Panc1 (cell line): Measurements from ENCODE around the gene CYP26C1. TPM values are rescaled to one million over a fixed set of nuclear protein-coding genes. Genes with fewer than 3 reads are reported as not detected.

Experiments
- ATAC-seq: fragments of 200-7000 bp; cut with Tn5 transposase; 2 replicates; pipeline ENCODE4 v1.9.1; 2020; ENCODE audit warnings: mild to moderate bottlenecking, moderate library complexity
- BruUV-seq: library from RNA; stranded (reverse); fragments of 400-500 nt; replicated peaks from 2 replicates; lab custom pipeline; 2021; lab: Mats Ljungman, UMichigan
- CTCF ChIA-PET: fragments of 300-600 bp; sonication (Branson Sonifier 250); formaldehyde crosslinking; loops from one replicate; lab custom pipeline; 2022; ENCODE audit warnings: antibody characterized with exemption; lab: Charles Lee
- POLR2A ChIA-PET: fragments of 300-600 bp; sonication (Branson Sonifier 250); formaldehyde crosslinking; loops from one replicate; lab custom pipeline; 2022; ENCODE audit warnings: antibody characterized with exemption; lab: Charles Lee
- DNase-seq: peaks from one replicate; pipeline ENCODE4 v3.0.0-alpha.2; 2010; ENCODE audit warnings: low read depth, low spot score
- H3K27ac ChIP-seq: 2 replicates; pipeline ENCODE4 v1.5.1; 2011; ENCODE audit warnings: mild to moderate bottlenecking, low read length, inconsistent platforms
- H3K27me3 ChIP-seq: fragments of 200-500 bp; sonication (Bioruptor generic); 2 replicates; pipeline ENCODE4 v1.6.0; 2014; ENCODE audit warnings: low read length, inconsistent platforms; ENCODE audit not compliant: control insufficient read depth, insufficient read depth
- H3K36me3 ChIP-seq: fragments of 200-500 bp; sonication (Bioruptor generic); 2 replicates; pipeline ENCODE4 v1.5.1; 2014; ENCODE audit warnings: inconsistent platforms, mild to moderate bottlenecking, low read length, moderate library complexity; ENCODE audit not compliant: control insufficient read depth, insufficient read depth
- H3K4me1 ChIP-seq: 2 replicates; pipeline ENCODE4 v1.5.1; 2011; ENCODE audit warnings: inconsistent platforms, mild to moderate bottlenecking, low read length, moderate library complexity; ENCODE audit not compliant: control insufficient read depth, insufficient read depth
- H3K4me3 ChIP-seq, 2 experiments: 2 replicates each; pipeline ENCODE4 v1.5.1; 2011 to 2012; ENCODE audit warnings: low read depth in 2 of 2, low read length in 2 of 2, mild to moderate bottlenecking in 2 of 2, inconsistent platforms in 1 of 2, moderate library complexity in 1 of 2
- H3K9me3 ChIP-seq: fragments of 200-500 bp; sonication (Bioruptor generic); 2 replicates; pipeline ENCODE4 v1.5.1; 2014; ENCODE audit warnings: low read depth, mild to moderate bottlenecking, inconsistent platforms, low read length, moderate library complexity; ENCODE audit not compliant: control insufficient read depth, insufficient read depth
- CTCF ChIP-seq: fragments of 450-650 bp; IDR thresholded peaks from 2 replicates; pipeline ENCODE4 v1.5.1; 2017; ENCODE audit warnings: mild to moderate bottlenecking
- POLR2AphosphoS5 ChIP-seq: IDR thresholded peaks from 2 replicates; pipeline ENCODE4 v1.6.1; 2012; ENCODE audit warnings: mild to moderate bottlenecking, low read depth, low read length, moderate library complexity
- SIN3A ChIP-seq: IDR thresholded peaks from 2 replicates; pipeline ENCODE4 v1.6.1; 2012; ENCODE audit warnings: low read depth, mild to moderate bottlenecking, low read length, moderate library complexity, borderline replicate concordance; ENCODE audit not compliant: insufficient read depth
- TCF7L2 ChIP-seq: IDR thresholded peaks from 2 replicates; pipeline ENCODE4 v1.6.1; 2011; ENCODE audit warnings: mild to moderate bottlenecking, low read depth, low read length, inconsistent platforms
- in situ Hi-C: cut with HindIII; loops from 2 replicates; pipeline ENCODE4 v1.10.0; 2016; ENCODE audit warnings: low sequenced_read_pairs, low pct_unique_long_range_greater_than_20kb
- intact Hi-C: fragments of 100-400 bp; cut with micrococcal nuclease; formaldehyde crosslinking; loops from one replicate; pipeline ENCODE4 v1.10.0; 2022; ENCODE audit not compliant: unreplicated experiment
- total RNA-seq: library from RNA; stranded (reverse); gene quantifications from one replicate; pipeline ENCODE4 v1.2.1, GENCODE V29; 2021; ENCODE audit not compliant: unreplicated experiment
- TF ChIP-seq, protein P1 (sequence below), 2 experiments: IDR thresholded peaks; 2 replicates each; pipeline ENCODE4 v1.6.1; 2011 to 2012; ENCODE audit warnings: low read depth in 2 of 2, control low read depth in 1 of 2, low read length in 1 of 2, mild to moderate bottlenecking in 1 of 2, moderate library complexity in 1 of 2; ENCODE audit not compliant: insufficient read depth in 1 of 2

Gene CYP26C1
- total RNA-seq, 1 experiment from 2014 or later, result 1.1 TPM

GRCh38 chr10:93077860-93078337 is 17.3 kb downstream of the CYP26C1 start:
- no peaks in the 10 kb centered on the region for H3K36me3 ChIP-seq
- ChIA-PET CTCF (no interaction called here), POLR2A (no interaction called here)
- no peak overlapping the region for H3K4me3 ChIP-seq
- TF ChIP-seq POLR2AphosphoS5 (no peak), TCF7L2 (no peak), CTCF (no peak), SIN3A (no peak)
- TF ChIP-seq, protein P1, sequence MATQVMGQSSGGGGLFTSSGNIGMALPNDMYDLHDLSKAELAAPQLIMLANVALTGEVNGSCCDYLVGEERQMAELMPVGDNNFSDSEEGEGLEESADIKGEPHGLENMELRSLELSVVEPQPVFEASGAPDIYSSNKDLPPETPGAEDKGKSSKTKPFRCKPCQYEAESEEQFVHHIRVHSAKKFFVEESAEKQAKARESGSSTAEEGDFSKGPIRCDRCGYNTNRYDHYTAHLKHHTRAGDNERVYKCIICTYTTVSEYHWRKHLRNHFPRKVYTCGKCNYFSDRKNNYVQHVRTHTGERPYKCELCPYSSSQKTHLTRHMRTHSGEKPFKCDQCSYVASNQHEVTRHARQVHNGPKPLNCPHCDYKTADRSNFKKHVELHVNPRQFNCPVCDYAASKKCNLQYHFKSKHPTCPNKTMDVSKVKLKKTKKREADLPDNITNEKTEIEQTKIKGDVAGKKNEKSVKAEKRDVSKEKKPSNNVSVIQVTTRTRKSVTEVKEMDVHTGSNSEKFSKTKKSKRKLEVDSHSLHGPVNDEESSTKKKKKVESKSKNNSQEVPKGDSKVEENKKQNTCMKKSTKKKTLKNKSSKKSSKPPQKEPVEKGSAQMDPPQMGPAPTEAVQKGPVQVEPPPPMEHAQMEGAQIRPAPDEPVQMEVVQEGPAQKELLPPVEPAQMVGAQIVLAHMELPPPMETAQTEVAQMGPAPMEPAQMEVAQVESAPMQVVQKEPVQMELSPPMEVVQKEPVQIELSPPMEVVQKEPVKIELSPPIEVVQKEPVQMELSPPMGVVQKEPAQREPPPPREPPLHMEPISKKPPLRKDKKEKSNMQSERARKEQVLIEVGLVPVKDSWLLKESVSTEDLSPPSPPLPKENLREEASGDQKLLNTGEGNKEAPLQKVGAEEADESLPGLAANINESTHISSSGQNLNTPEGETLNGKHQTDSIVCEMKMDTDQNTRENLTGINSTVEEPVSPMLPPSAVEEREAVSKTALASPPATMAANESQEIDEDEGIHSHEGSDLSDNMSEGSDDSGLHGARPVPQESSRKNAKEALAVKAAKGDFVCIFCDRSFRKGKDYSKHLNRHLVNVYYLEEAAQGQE (IDR thresholded peaks at IDR 0.05; ENCODE audit: insufficient read depth in 1 of 2, low read depth in 2 of 2, low read length in 1 of 2), result no peak
- H3K4me1 ChIP-seq, result peaks cover 4% of the 10 kb centered on the region
- H3K27me3 ChIP-seq, result peaks cover 22% of the 10 kb centered on the region
- no TSS peak for BruUV-seq
- no peaks in the 10 kb centered on the region for H3K9me3 ChIP-seq
- in situ Hi-C loops, result no loop called here
- DNase-seq (no peak), ATAC-seq (no peak)
- no peak overlapping the region for H3K27ac ChIP-seq
- intact Hi-C loops, result loop anchor here (10.0 kb wide), 1 partner anchor 193 kb away; no protein-coding TSS in a partner anchor

- H3K4me3 ChIP-seq, result peak overlapping the region in 1 of 2 experiments; percentile 43; a peak in 3 of 4 replicates
Measured at GRCh38 chr10:93079663-93080349, 19.2 kb downstream of the CYP26C1 start.

More at GRCh38 chr10:93079663-93080349, 19.2 kb downstream of the CYP26C1 start:
- POLR2A ChIA-PET, result no interaction called here
- H3K4me1 ChIP-seq, result no peaks in the 10 kb centered on the region
- no peaks in the 10 kb centered on the region for H3K9me3 ChIP-seq
- BruUV-seq, result no TSS peak
- CTCF ChIA-PET, result interaction anchor here (0.6 to 1.5 kb wide), 2 partner anchors 210 to 403 kb away, joined by 4 to 6 read pairs; no protein-coding TSS in a partner anchor
- H3K27ac ChIP-seq, result no peak overlapping the region
- TF ChIP-seq TCF7L2, result no peak
- TF ChIP-seq, protein P1 (IDR thresholded peaks at IDR 0.05; ENCODE audit: insufficient read depth in 1 of 2, low read depth in 2 of 2, low read length in 1 of 2), result no peak
- TF ChIP-seq SIN3A, result no peak
- TF ChIP-seq CTCF, result no peak
- no peak for TF ChIP-seq POLR2AphosphoS5
- peak; percentile 50; the same call in 1 of the 2 replicates for ATAC-seq
- in situ Hi-C loops (no loop called here), intact Hi-C loops (loop anchor here (2.0 to 10.0 kb wide), 2 partner anchors 195 to 209 kb away; no protein-coding TSS in a partner anchor)
- peaks cover 16% of the 10 kb centered on the region for H3K27me3 ChIP-seq
- no peaks in the 10 kb centered on the region for H3K36me3 ChIP-seq
- DNase-seq, result no peak
